IMR-90 (cell line): ENCODE measurements around the gene EMX1. TPM values are rescaled to one million over a fixed set of nuclear protein-coding genes. Genes with fewer than 3 reads are reported as not detected.

Source experiments
- ATAC-seq: fragments of 200-7000 bp; cut with Tn5 transposase; 2 replicates; pipeline ENCODE4 v1.9.1; 2020; ENCODE audit warnings: low read depth, mild to moderate bottlenecking, moderate library complexity
- BruUV-seq: library from RNA; stranded (reverse); fragments of 400-500 nt; replicated peaks from 2 replicates; lab custom pipeline; 2021; lab: Mats Ljungman, UMichigan
- CTCF ChIA-PET: fragments of 300-600 bp; formaldehyde crosslinking; extraction: SDS; loops from one replicate; lab custom pipeline; 2021; ENCODE audit warnings: antibody characterized with exemption; lab: Yijun Ruan, JAX
- POLR2A ChIA-PET: fragments of 300-600 bp; sonication (Branson Sonifier 250); formaldehyde crosslinking; loops from one replicate; lab custom pipeline; 2022; ENCODE audit warnings: antibody characterized with exemption; ENCODE audit not compliant: unreplicated experiment; lab: Charles Lee
- DNase-seq: peaks from one replicate; pipeline ENCODE4 v3.0.0; 2013
- H2AFZ ChIP-seq: replicated peaks from 2 replicates; pipeline ENCODE3; 2013; ENCODE audit warnings: low read length, mild to moderate bottlenecking; ENCODE audit not compliant: poor library complexity
- H2AK5ac ChIP-seq: 2 replicates; pipeline ENCODE4 v1.6.1; 2013; ENCODE audit warnings: low read depth, low read length, inconsistent platforms
- H2AK9ac ChIP-seq: replicated peaks from 2 replicates; pipeline ENCODE3; 2013; ENCODE audit warnings: mild to moderate bottlenecking, low read depth, low read length, moderate library complexity; ENCODE audit not compliant: poor library complexity
- H2BK120ac ChIP-seq: 2 replicates; pipeline ENCODE4 v1.6.1; 2013; ENCODE audit warnings: low read depth, low read length, inconsistent platforms
- H2BK15ac ChIP-seq: 3 replicates; pipeline ENCODE4 v1.6.1; 2013; ENCODE audit warnings: low read depth, low read length, inconsistent platforms
- H2BK20ac ChIP-seq: 2 replicates; pipeline ENCODE4 v1.6.1; 2013; ENCODE audit warnings: low read depth, mild to moderate bottlenecking, inconsistent platforms, low read length, moderate library complexity
- H2BK5ac ChIP-seq: 2 replicates; pipeline ENCODE4 v1.6.1; 2013; ENCODE audit warnings: mild to moderate bottlenecking, low read depth, low read length, inconsistent platforms; ENCODE audit not compliant: poor library complexity, severe bottlenecking
- H3K14ac ChIP-seq: replicated peaks from 2 replicates; pipeline ENCODE4 v1.6.1; 2013; ENCODE audit warnings: low read depth, low read length, inconsistent platforms
- H3K18ac ChIP-seq: 2 replicates; pipeline ENCODE4 v1.6.1; 2013; ENCODE audit warnings: low read depth, low read length, control low read depth
- H3K23ac ChIP-seq: 2 replicates; pipeline ENCODE4 v1.6.1; 2013; ENCODE audit warnings: low read depth, low read length, inconsistent platforms
- H3K27ac ChIP-seq: 2 replicates; pipeline ENCODE4 v1.5.1; 2013; ENCODE audit warnings: mild to moderate bottlenecking, control low read depth, low read length; ENCODE audit not compliant: insufficient read depth
- H3K27me3 ChIP-seq: 2 replicates; pipeline ENCODE4 v1.6.1; 2013; ENCODE audit warnings: low read length; ENCODE audit not compliant: control insufficient read depth, insufficient read depth
- H3K36me3 ChIP-seq: 2 replicates; pipeline ENCODE4 v1.6.1; 2013; ENCODE audit warnings: low read length, mixed read lengths; ENCODE audit not compliant: control insufficient read depth, insufficient read depth
- H3K4ac ChIP-seq: 2 replicates; pipeline ENCODE4 v1.6.1; 2013; ENCODE audit warnings: low read depth, low read length, inconsistent platforms
- H3K4me1 ChIP-seq: 2 replicates; pipeline ENCODE4 v1.6.1; 2013; ENCODE audit warnings: low read length, mixed read lengths; ENCODE audit not compliant: control insufficient read depth, insufficient read depth
- H3K4me2 ChIP-seq: 2 replicates; pipeline ENCODE4 v1.6.1; 2013; ENCODE audit warnings: low read depth, mild to moderate bottlenecking, control low read depth, low read length, moderate library complexity
- H3K4me3 ChIP-seq: 2 replicates; pipeline ENCODE4 v1.5.1; 2013; ENCODE audit warnings: low read depth, mild to moderate bottlenecking, control low read depth, low read length, moderate library complexity; ENCODE audit not compliant: insufficient read depth
- H3K56ac ChIP-seq: 2 replicates; pipeline ENCODE4 v1.6.1; 2013; ENCODE audit warnings: low read length, inconsistent platforms; ENCODE audit not compliant: insufficient read depth; ENCODE audit errors: extremely low read depth
- H3K79me1 ChIP-seq, 2 experiments: 2 replicates each; pipeline ENCODE4 v1.6.1; 2013; ENCODE audit warnings: low read length in 2 of 2, inconsistent platforms in 1 of 2, low read depth in 1 of 2
- H3K9ac ChIP-seq: 2 replicates; pipeline ENCODE4 v1.6.1; 2013; ENCODE audit warnings: low read depth, low read length, control low read depth
- H3K9me1 ChIP-seq: 2 replicates; pipeline ENCODE4 v1.6.1; 2013; ENCODE audit warnings: low read length, inconsistent platforms; ENCODE audit not compliant: insufficient read depth
- H3K9me3 ChIP-seq: 2 replicates; pipeline ENCODE4 v1.6.1; 2013; ENCODE audit warnings: low read length; ENCODE audit not compliant: control insufficient read depth, insufficient read depth
- H4K20me1 ChIP-seq: 2 replicates; pipeline ENCODE4 v1.6.1; 2013; ENCODE audit warnings: low read length, inconsistent platforms; ENCODE audit not compliant: insufficient read depth
- H4K5ac ChIP-seq: 2 replicates; pipeline ENCODE4 v1.6.1; 2013; ENCODE audit warnings: mild to moderate bottlenecking, low read depth, low read length, control low read depth
- H4K8ac ChIP-seq, 2 experiments: 2 replicates each; pipeline ENCODE4 v1.6.1; 2013; ENCODE audit warnings: low read depth in 2 of 2, low read length in 2 of 2, control low read depth in 1 of 2, inconsistent platforms in 1 of 2
- H4K91ac ChIP-seq: 2 replicates; pipeline ENCODE4 v1.6.1; 2013; ENCODE audit warnings: low read depth, low read length, inconsistent platforms; ENCODE audit not compliant: insufficient read depth
- CEBPB ChIP-seq: IDR thresholded peaks from 2 replicates; pipeline ENCODE4 v1.6.1; 2012; ENCODE audit warnings: low read depth, low read length, improper control_type of control experiment
- CHD1 ChIP-seq: IDR thresholded peaks from 2 replicates; pipeline ENCODE4 v1.6.1; 2012; ENCODE audit warnings: low read depth, low read length, improper control_type of control experiment
- CTCF ChIP-seq: conservative IDR thresholded peaks from 2 replicates; pipeline ENCODE4 v1.5.1; 2012; ENCODE audit warnings: mild to moderate bottlenecking, low read depth, low read length, improper control_type of control experiment
- ELK1 ChIP-seq: fragments of 150-350 bp; IDR thresholded peaks from 2 replicates; pipeline ENCODE4 v1.6.1; 2016; ENCODE audit warnings: low read depth, mild to moderate bottlenecking, low read length, moderate library complexity, borderline replicate concordance
- FOS ChIP-seq: fragments of 150-350 bp; IDR thresholded peaks from 2 replicates; pipeline ENCODE4 v1.6.1; 2016; ENCODE audit warnings: low read depth, low read length
- MAFK ChIP-seq: IDR thresholded peaks from 2 replicates; pipeline ENCODE4 v1.6.1; 2012; ENCODE audit warnings: low read depth, low read length, improper control_type of control experiment
- MAZ ChIP-seq: IDR thresholded peaks from 2 replicates; pipeline ENCODE4 v1.6.1; 2012; ENCODE audit warnings: low read depth, mild to moderate bottlenecking, low read length, improper control_type of control experiment, moderate library complexity, borderline replicate concordance
- MXI1 ChIP-seq: IDR thresholded peaks from 2 replicates; pipeline ENCODE4 v1.6.1; 2012; ENCODE audit warnings: low read depth, mild to moderate bottlenecking, low read length, moderate library complexity, borderline replicate concordance
- POLR2A ChIP-seq: IDR thresholded peaks from 2 replicates; pipeline ENCODE4 v1.6.1; 2012; ENCODE audit warnings: mild to moderate bottlenecking, low read depth, low read length
- RAD21 ChIP-seq: IDR thresholded peaks from 2 replicates; pipeline ENCODE4 v1.6.1; 2012; ENCODE audit warnings: low read length, improper control_type of control experiment
- RFX5 ChIP-seq: IDR thresholded peaks from 2 replicates; pipeline ENCODE4 v1.8.0; 2012; ENCODE audit warnings: low read depth, mild to moderate bottlenecking, low read length, moderate library complexity
- WGBS, 2 experiments: methylation state at CpG; one replicate each; pipeline versions ENCODE4 v1.1.5 to v1.1.7; 2013; ENCODE audit warnings: missing lambda C conversion rate in 2 of 2; ENCODE audit not compliant: insufficient read length in 1 of 2; ENCODE audit errors: extremely low coverage in 2 of 2; 5-methylcytosine and 5-hydroxymethylcytosine counted together
- dilution Hi-C: fragments of 300-500 bp; cut with HindIII; formaldehyde crosslinking; loops from one replicate; pipeline ENCODE4 v1.14.3; 2018; ENCODE audit warnings: low sequenced_read_pairs; ENCODE audit not compliant: unreplicated experiment
- in situ Hi-C: fragments of 300-500 bp; cut with MboI; formaldehyde crosslinking; loops from 3 replicates; pipeline ENCODE4 v1.14.3; 2019; ENCODE audit warnings: low sequenced_read_pairs, inconsistent platforms, mixed read lengths
- intact Hi-C: fragments of 100-400 bp; cut with micrococcal nuclease; formaldehyde crosslinking; loops from 2 replicates; pipeline ENCODE4 v1.10.0; 2022
- polyA plus RNA-seq, 3 experiments: library from polyadenylated mRNA; depleted of rRNA; stranded (reverse); fragments of >200 nt; gene quantifications; 2 replicates each; pipeline ENCODE4 v1.2.3, GENCODE V29; 2012; ENCODE audit warnings: low replicate concordance in 1 of 3
- total RNA-seq: library from RNA; depleted of rRNA; stranded (reverse); fragments of >200 nt; gene quantifications from 2 replicates; pipeline ENCODE4 v1.2.3, GENCODE V29; 2012
- TF ChIP-seq, protein P1 (sequence below): fragments of 150-350 bp; IDR thresholded peaks from 2 replicates; pipeline ENCODE4 v1.6.1; 2017; ENCODE audit warnings: mild to moderate bottlenecking, antibody characterized with exemption, low read length, low read depth

EMX1 gene
- total and polyA plus RNA-seq, 2 of the 4 experiments (the other 2 are of a cell fraction): not detected

- no peak overlapping the region for H2BK20ac ChIP-seq
- no peaks in the 10 kb centered on the region for H3K79me1 ChIP-seq
- no peak overlapping the region for H2AK5ac ChIP-seq
- H3K4me1 ChIP-seq: no peaks in the 10 kb centered on the region
- no peaks in the 10 kb centered on the region for H3K9me3 ChIP-seq
- no peak overlapping the region for H2AK9ac ChIP-seq
- no peak overlapping the region for H3K4me2 ChIP-seq
- H3K36me3 ChIP-seq: no peaks in the 10 kb centered on the region
- CTCF ChIA-PET: interaction anchor here (0.7 to 1.5 kb wide), 7 partner anchors 12 to 164 kb away, joined by 3 to 6 read pairs (median 3); no protein-coding TSS in a partner anchor
- WGBS, 2 experiments: no CpG with 5 or more reads among the region's 2 CpGs
- no peak overlapping the region for H2AFZ ChIP-seq
- no peak overlapping the region for H4K8ac ChIP-seq
- H3K4me3 ChIP-seq: no peak overlapping the region
- H4K20me1 ChIP-seq: no peaks in the 10 kb centered on the region
- no peak overlapping the region for H3K14ac ChIP-seq
- no peak overlapping the region for H3K9ac ChIP-seq
- H3K18ac ChIP-seq: no peak overlapping the region
- no peak overlapping the region for H3K27ac ChIP-seq
- no peaks in the 10 kb centered on the region for H3K27me3 ChIP-seq
- DNase-seq (no peak), ATAC-seq (no peak)
- POLR2A ChIA-PET: no interaction called here
- no peak overlapping the region for H4K5ac ChIP-seq
- no peak overlapping the region for H2BK5ac ChIP-seq
- H3K9me1 ChIP-seq: no peaks in the 10 kb centered on the region
- in situ Hi-C loops (loop anchor here (5.0 kb wide), 1 partner anchor 82 kb away; no protein-coding TSS in a partner anchor), intact Hi-C loops (no loop called here), dilution Hi-C loops (no loop called here)
- no peak for TF ChIP-seq MXI1
- no peak for TF ChIP-seq CHD1
- TF ChIP-seq FOS: no peak
- TF ChIP-seq CTCF: no peak
- TF ChIP-seq RFX5: no peak
- TF ChIP-seq MAZ: no peak
- no peak for TF ChIP-seq ELK1
- no peak for TF ChIP-seq CEBPB
- TF ChIP-seq RAD21: no peak
- TF ChIP-seq, protein P1, sequence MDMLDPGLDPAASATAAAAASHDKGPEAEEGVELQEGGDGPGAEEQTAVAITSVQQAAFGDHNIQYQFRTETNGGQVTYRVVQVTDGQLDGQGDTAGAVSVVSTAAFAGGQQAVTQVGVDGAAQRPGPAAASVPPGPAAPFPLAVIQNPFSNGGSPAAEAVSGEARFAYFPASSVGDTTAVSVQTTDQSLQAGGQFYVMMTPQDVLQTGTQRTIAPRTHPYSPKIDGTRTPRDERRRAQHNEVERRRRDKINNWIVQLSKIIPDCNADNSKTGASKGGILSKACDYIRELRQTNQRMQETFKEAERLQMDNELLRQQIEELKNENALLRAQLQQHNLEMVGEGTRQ: no peak
- TF ChIP-seq MAFK: no peak
- no peak for TF ChIP-seq POLR2A
- no peak overlapping the region for H4K91ac ChIP-seq
- H3K56ac ChIP-seq: no peak overlapping the region
- no peak overlapping the region for H3K4ac ChIP-seq
- no peak overlapping the region for H3K23ac ChIP-seq
- H2BK15ac ChIP-seq: no peak overlapping the region
- no peak overlapping the region for H2BK120ac ChIP-seq
- no TSS peak for BruUV-seq
Observed at GRCh38 chr2:72974436-72974754, 57.1 kb downstream of the EMX1 start.
